Ovary (tissue), 3 donors: ENCODE measurements around the gene MMEL1.

ENCODE experiments used
- EP300 ChIP-seq: sonication (generic); formaldehyde crosslinking; IDR thresholded peaks from one replicate; pipeline ENCODE4 v1.6.1; 2017; ENCODE audit warnings: antibody characterized with exemption
- POLR2A ChIP-seq: fragments of 450-650 bp; IDR thresholded peaks from one replicate; pipeline ENCODE4 v1.6.1; 2017; ENCODE audit warnings: antibody characterized with exemption, mild to moderate bottlenecking, moderate library complexity
- TF ChIP-seq, protein P1 (sequence below), 3 donors: fragments of 450-650 bp in 2 of 3; fragments of 200-600 bp in 1 of 3; IDR thresholded peaks; one replicate each; pipeline versions ENCODE4 v1.5.1 to v1.8.0; 2016 to 2022; ENCODE audit warnings: antibody characterized with exemption in 3 of 3, mild to moderate bottlenecking in 1 of 3
- donor health status: DM: no; HTN: no; CAD: no.

GRCh38 chr1:2592672-2593071, 40.1 kb downstream of the MMEL1 start:
- TF ChIP-seq, protein P1, sequence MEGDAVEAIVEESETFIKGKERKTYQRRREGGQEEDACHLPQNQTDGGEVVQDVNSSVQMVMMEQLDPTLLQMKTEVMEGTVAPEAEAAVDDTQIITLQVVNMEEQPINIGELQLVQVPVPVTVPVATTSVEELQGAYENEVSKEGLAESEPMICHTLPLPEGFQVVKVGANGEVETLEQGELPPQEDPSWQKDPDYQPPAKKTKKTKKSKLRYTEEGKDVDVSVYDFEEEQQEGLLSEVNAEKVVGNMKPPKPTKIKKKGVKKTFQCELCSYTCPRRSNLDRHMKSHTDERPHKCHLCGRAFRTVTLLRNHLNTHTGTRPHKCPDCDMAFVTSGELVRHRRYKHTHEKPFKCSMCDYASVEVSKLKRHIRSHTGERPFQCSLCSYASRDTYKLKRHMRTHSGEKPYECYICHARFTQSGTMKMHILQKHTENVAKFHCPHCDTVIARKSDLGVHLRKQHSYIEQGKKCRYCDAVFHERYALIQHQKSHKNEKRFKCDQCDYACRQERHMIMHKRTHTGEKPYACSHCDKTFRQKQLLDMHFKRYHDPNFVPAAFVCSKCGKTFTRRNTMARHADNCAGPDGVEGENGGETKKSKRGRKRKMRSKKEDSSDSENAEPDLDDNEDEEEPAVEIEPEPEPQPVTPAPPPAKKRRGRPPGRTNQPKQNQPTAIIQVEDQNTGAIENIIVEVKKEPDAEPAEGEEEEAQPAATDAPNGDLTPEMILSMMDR (IDR thresholded peaks at IDR 0.05): no peak
- no peak for TF ChIP-seq POLR2A
- no peak for TF ChIP-seq EP300
